Kidney (tissue), 14 donors: Measurements from ENCODE around the gene MUC5AC. TPM values are rescaled to one million over a fixed set of nuclear protein-coding genes. Genes with fewer than 3 reads are reported as not detected.

Experiments
- DNase-seq, 5 donors: peaks; one replicate each; pipeline ENCODE4 v3.0.0-alpha.2; 2013 to 2020
- FAIRE-seq: peaks from 2 replicates; lab custom pipeline; 2012; peaks lifted over from hg19 to GRCh38; lab: Jason Lieb, UNC
- H3K27ac ChIP-seq, 2 donors: one replicate each; pipeline ENCODE4 v1.7.0; 2013; ENCODE audit warnings: low read depth in 2 of 2, low read length in 2 of 2, inconsistent platforms in 1 of 2
- H3K27me3 ChIP-seq: one replicate; pipeline ENCODE4 v1.7.1; 2013; ENCODE audit warnings: low read length, inconsistent platforms; ENCODE audit not compliant: control insufficient read depth, insufficient read depth
- H3K36me3 ChIP-seq, 3 donors: one replicate each; pipeline versions ENCODE4 v1.7.0 to v1.7.1; 2013; ENCODE audit warnings: low read length in 3 of 3, control low read depth in 1 of 3, inconsistent platforms in 1 of 3; ENCODE audit not compliant: insufficient read depth in 3 of 3, control insufficient read depth in 2 of 3
- H3K4me1 ChIP-seq, 3 donors: one replicate each; pipeline versions ENCODE4 v1.7.0 to v1.7.1; 2013; ENCODE audit warnings: low read length in 3 of 3, inconsistent platforms in 1 of 3, low read depth in 1 of 3; ENCODE audit not compliant: control insufficient read depth in 2 of 3, insufficient read depth in 2 of 3
- H3K4me3 ChIP-seq, 3 donors: one replicate each; pipeline versions ENCODE4 v1.7.0 to v1.8.1; 2013; ENCODE audit warnings: low read length in 3 of 3, control low read depth in 1 of 3, inconsistent platforms in 1 of 3
- H3K9ac ChIP-seq, 3 donors: one replicate each; pipeline versions ENCODE4 v1.7.0 to v1.7.1; 2013; ENCODE audit warnings: low read length in 3 of 3, control low read depth in 1 of 3, inconsistent platforms in 1 of 3
- H3K9me3 ChIP-seq, 3 donors: one replicate each; pipeline versions ENCODE4 v1.7.0 to v1.7.1; 2013; ENCODE audit warnings: low read length in 3 of 3, control low read depth in 1 of 3, inconsistent platforms in 1 of 3; ENCODE audit not compliant: control insufficient read depth in 2 of 3, insufficient read depth in 1 of 3
- CTCF ChIP-seq: IDR thresholded peaks from 3 replicates; pipeline ENCODE4 v1.5.1; 2012; ENCODE audit warnings: mild to moderate bottlenecking, moderate library complexity, borderline replicate concordance; ENCODE audit not compliant: insufficient read depth; ENCODE audit errors: extremely low read depth
- intact Hi-C: fragments of 100-400 bp; cut with DNase I; formaldehyde crosslinking; loops from one replicate; pipeline ENCODE4 v1.11.1; 2022
- polyA plus RNA-seq: library from polyadenylated mRNA; stranded (reverse); fragments of 350-450 nt; fragmentation: Illumina TruSeq; extraction: RNeasy Lipid Tissue Mini Kit (QIAGEN cat#74804); gene quantifications from one replicate; pipeline ENCODE4 v1.2.3, GENCODE V29; 2014; ENCODE audit warnings: low read depth, low replicate concordance; ENCODE audit not compliant: insufficient read depth
- total RNA-seq: library from RNA; stranded (reverse); fragmentation: NEBNext Ultra II Directional; extraction: Animal tissue kit (Norgen Biotek cat#: 25700); gene quantifications from one replicate; pipeline ENCODE4 v1.2.1, GENCODE V29; 2021
- donor health status: control.
- donor health status: control.
- donor health status: control.
- donor health status: control.
- donor health status: control.
- donor health status: DM: yes; HTN: yes; CAD: no.
- donor health status: Normal renal cell carcinoma (clear cell type).

Gene MUC5AC
- total and polyA plus RNA-seq, 2 donors from 2014 or later: 0.03 TPM; not detected in 1

- FAIRE-seq: no peak
- Histone ChIP-seq H3K4me1 (no peaks in the 10 kb centered on the region), H3K27me3 (no peaks in the 10 kb centered on the region), H3K4me3 (no peak overlapping the region), H3K36me3 (no peaks in the 10 kb centered on the region), H3K9ac (no peak overlapping the region), H3K27ac (no peak overlapping the region), H3K9me3 (no peaks in the 10 kb centered on the region)
- intact Hi-C loops: no loop called here
- DNase-seq: peak in 2 of 5 donors; percentile 19 to 64
- TF ChIP-seq CTCF: no peak
Measured at GRCh38 chr11:1165256-1166041, 7.7 kb downstream of the MUC5AC start.

GRCh38 chr11:1167256-1167655, 9.5 kb downstream of the MUC5AC start:
- FAIRE-seq: no peak
- Histone ChIP-seq H3K4me3 (no peak overlapping the region), H3K27me3 (no peaks in the 10 kb centered on the region), H3K9ac (no peak overlapping the region), H3K36me3 (no peaks in the 10 kb centered on the region), H3K4me1 (no peaks in the 10 kb centered on the region), H3K9me3 (no peaks in the 10 kb centered on the region), H3K27ac (no peak overlapping the region)
- DNase-seq: peak in 2 of 5 donors; percentile 5 to 29
- intact Hi-C loops: no loop called here
- no peak for TF ChIP-seq CTCF

- FAIRE-seq (no peak), DNase-seq (peak in 2 of 5 donors; percentile 19 to 56)
- TF ChIP-seq CTCF: no peak
- intact Hi-C loops: no loop called here
- Histone ChIP-seq H3K4me3 (no peak overlapping the region), H3K27me3 (no peaks in the 10 kb centered on the region), H3K9ac (no peak overlapping the region), H3K36me3 (no peaks in the 10 kb centered on the region), H3K4me1 (no peaks in the 10 kb centered on the region), H3K9me3 (no peaks in the 10 kb centered on the region), H3K27ac (no peak overlapping the region)
Measured at GRCh38 chr11:1167751-1168231, 10.0 kb downstream of the MUC5AC start.
